ENCODE results near the gene ROBO2.

- TF ChIP-seq CTCF (IDR thresholded peaks at IDR 0.05) = no peak
- no peak for TF ChIP-seq POLR2AphosphoS5 (IDR thresholded peaks at IDR 0.05; ENCODE audit: insufficient read depth in 1 of 2, low read depth in 1 of 2)
- no peak for TF ChIP-seq POLR2A (IDR thresholded peaks at IDR 0.05)
These were observed 8.3 kb downstream of the ROBO2 start for GRCh38 chr3:77048186-77048585.

Data from vagina (tissue), 2 donors.